GM12801 (cell line): ENCODE measurements around the gene RRAS2.

ENCODE experiments used
- TF ChIP-seq, protein P1 (sequence below): IDR thresholded peaks from one replicate; pipeline ENCODE4 v1.5.1; 2011; ENCODE audit warnings: control low read depth; ENCODE audit not compliant: insufficient read length; ENCODE audit errors: extremely low read depth

Gene RRAS2

DNA sequence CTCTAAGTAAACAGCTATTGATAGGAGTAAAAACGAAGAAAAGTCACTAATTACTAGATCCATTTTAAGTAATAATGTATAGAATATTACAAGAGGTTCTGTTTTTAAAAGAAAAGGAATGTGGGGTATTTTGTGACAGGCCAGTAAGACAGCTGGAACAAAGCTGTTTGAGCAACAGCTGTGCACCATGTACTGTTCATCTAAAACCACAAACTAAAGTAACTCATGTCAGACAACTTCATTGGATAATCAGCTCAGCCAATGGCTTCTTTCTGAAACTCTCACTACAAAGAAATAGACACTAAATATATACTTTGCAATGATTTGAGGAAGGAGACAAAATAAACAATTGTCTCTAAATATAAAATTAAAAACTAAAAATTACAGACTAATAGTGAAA, 16.1 kb downstream of the RRAS2 start:
- TF ChIP-seq, protein P1, sequence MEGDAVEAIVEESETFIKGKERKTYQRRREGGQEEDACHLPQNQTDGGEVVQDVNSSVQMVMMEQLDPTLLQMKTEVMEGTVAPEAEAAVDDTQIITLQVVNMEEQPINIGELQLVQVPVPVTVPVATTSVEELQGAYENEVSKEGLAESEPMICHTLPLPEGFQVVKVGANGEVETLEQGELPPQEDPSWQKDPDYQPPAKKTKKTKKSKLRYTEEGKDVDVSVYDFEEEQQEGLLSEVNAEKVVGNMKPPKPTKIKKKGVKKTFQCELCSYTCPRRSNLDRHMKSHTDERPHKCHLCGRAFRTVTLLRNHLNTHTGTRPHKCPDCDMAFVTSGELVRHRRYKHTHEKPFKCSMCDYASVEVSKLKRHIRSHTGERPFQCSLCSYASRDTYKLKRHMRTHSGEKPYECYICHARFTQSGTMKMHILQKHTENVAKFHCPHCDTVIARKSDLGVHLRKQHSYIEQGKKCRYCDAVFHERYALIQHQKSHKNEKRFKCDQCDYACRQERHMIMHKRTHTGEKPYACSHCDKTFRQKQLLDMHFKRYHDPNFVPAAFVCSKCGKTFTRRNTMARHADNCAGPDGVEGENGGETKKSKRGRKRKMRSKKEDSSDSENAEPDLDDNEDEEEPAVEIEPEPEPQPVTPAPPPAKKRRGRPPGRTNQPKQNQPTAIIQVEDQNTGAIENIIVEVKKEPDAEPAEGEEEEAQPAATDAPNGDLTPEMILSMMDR = no peak

DNA sequence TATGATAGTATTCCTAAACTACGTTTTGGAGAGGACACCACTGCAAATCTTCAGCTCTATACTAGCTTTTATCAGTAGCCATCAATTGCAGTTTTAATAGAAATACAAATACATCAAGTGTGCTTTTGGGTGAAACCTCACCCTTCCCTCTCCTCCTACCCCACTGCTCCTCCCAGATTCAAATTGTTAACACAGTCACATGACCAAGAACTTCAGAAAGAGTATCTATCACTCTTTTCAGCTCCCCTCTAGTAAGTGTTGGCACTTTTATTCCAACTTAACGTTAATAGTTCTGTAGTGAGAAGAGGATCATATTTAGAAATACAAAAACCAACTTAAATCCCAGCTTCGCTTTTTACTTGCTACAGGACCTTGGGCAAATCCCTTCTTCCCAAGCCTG, 17.0 kb downstream of the RRAS2 start:
- TF ChIP-seq, protein P1 = no peak

DNA sequence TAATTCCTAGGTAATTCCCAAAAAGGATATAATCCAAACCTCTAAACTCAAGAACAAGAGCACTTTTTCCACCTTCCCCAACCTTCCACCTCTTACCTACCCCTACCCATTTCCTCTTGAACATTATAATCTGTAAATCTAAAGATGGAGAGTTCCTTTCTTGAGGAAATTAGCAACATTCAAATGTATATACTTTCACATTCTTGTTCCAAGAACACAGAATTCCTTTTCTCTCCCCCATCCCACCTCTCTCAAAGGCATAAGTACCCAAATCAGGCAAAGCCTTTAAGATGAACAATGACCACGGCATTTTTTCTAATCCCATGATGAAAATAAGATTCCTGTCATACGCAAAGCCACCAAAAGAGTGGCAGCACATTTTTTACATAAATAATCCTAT, 18.3 kb downstream of the RRAS2 start:
- TF ChIP-seq, protein P1 = no peak

DNA sequence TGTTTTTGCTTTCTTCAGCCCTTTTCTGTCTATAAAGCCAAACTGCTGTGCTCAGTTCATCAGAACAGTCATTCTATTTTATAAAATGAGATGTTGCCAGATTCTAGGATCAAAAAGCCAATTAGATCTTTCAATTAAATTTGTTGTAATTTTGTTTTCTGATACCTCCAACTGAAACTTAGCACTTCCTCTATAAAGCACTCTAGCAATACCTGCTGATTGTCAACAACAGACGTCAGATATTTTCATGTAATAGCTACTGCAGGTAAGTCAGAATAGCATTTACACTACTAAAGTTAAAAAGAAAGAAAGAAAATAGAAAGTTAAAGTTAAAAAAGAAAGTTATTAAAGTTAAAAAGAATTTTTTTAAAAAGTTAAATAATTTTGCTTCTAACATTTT, 19.6 kb downstream of the RRAS2 start:
- TF ChIP-seq, protein P1 = no peak

DNA sequence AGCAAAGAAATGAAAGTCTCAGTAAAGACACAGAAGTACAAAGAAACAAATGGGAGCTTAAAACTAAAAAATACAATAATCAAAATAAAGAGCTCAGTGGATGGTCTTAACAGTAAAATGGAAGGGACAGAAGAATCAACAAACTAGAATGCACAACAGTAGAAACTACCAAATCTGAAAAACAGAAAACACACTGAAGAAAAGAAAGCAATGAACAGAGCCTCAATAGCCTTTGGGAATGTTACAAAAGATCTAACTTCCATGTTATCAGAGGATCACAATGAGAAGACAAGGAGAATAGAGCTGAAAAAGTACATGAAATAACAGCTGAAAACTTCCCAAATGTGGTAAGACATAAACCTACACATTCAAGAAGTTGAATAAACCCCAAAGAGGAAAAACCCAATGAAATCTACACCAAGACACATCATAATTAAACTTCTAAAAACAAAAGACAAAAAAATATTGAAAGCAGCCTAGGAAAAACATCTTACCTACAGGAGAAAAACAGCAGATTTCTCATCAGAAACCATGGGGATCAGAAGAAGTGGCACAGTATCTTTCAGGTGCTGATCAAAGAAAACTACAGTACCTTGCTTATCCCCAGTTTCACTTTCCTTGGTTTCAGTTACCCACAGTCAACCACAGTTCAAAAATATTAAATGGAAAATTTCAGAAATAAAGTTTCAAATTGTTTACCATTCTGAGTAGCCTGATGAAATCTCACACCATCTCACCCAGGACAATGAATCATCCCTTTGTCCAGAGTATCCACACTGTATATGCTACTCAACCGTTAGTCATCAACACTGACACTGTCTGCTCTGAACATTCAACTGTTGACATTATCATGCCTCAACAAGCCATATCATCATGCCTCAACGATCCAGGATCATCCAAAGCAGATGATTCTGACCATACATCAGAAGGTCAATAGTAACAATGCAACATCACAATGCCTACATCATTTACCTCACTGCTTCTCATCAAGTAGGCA, 22.2 kb downstream of the RRAS2 start:
- TF ChIP-seq, protein P1 = no peak

DNA sequence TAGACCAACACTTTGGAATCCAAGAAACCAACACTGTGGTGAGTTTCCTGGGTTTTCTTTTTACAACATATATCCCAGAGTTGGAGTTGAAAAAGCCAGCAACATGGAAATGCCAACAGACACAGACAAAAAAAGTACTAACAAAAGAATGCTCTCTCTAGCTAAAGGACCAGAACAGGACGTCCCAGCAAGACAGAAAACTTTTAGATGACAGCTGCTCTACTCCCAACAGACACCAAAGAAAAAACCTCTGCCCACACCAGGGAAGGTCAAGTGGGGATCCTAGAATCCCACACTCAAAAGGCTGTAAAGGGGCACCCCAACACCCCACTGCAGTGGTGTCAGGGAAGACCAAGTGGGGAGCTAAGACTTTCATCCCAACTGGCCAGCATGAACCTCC, 23.3 kb downstream of the RRAS2 start:
- TF ChIP-seq, protein P1 = no peak

DNA sequence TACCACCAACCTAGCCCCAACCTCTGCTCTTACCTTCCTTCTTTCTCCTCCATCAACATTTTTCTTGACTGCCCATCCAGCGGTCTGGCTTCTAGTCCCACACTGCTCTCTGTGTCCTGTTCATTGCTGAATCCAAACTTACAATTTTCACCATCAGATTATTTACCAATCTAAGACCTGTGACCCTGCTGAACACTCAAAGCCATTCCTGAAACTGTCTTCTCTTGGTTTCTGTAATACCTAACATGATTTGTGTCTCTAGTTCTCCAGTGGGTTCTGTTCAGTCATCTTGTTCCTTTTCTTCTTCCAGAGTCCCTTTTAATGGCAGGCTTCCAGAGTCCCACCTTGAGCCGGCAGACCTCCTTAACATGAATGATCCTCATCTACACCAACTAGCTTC, 24.1 kb downstream of the RRAS2 start:
- TF ChIP-seq, protein P1 = no peak
